B cell (primary cell): ENCODE data around the gene ARHGEF6. TPM values are rescaled to one million over a fixed set of nuclear protein-coding genes. Genes with fewer than 3 reads are reported as not detected.

Experiments
- ATAC-seq: fragments of 200-7000 bp; cut with Tn5 transposase; one replicate; pipeline ENCODE4 v1.10.0; 2021; ENCODE audit warnings: low read depth, mild to moderate bottlenecking, moderate number of reproducible peaks, moderate library complexity
- CTCF ChIA-PET: fragments of 350-600 bp; sonication (Branson Sonifier 250); formaldehyde crosslinking; loops from one replicate; lab custom pipeline; 2021; ENCODE audit warnings: antibody characterized with exemption, inconsistent platforms; lab: Charles Lee
- POLR2A ChIA-PET: fragments of 350-600 bp; sonication (Branson Sonifier 250); formaldehyde crosslinking; loops from one replicate; lab custom pipeline; 2021; ENCODE audit warnings: antibody characterized with exemption; lab: Charles Lee
- DNase-seq: peaks from one replicate; pipeline ENCODE4 v3.0.0; 2013
- H2AFZ ChIP-seq: 2 replicates; pipeline ENCODE4 v1.6.1; 2012; ENCODE audit warnings: mild to moderate bottlenecking, low read depth, low read length; ENCODE audit not compliant: insufficient read depth, poor library complexity, severe bottlenecking
- H3K27ac ChIP-seq, 2 donors: 1 replicate in 1 of 2; 2 replicates in 1 of 2; pipeline ENCODE4 v1.5.1; 2012 to 2013; ENCODE audit warnings: low read length in 2 of 2, mild to moderate bottlenecking in 2 of 2, moderate library complexity in 1 of 2
- H3K27me3 ChIP-seq, 4 experiments: fragments of 200-600 bp in 1 of 4; sonication (generic) in 1 of 4; replicated peaks in 1 of 4; 1 replicate in 2 of 4; 2 replicates in 2 of 4; pipeline versions ENCODE4 v1.6.1 to v1.7.0; 2013 to 2016; ENCODE audit warnings: low read length in 3 of 4, mild to moderate bottlenecking in 2 of 4, mixed read lengths in 1 of 4, moderate library complexity in 1 of 4; ENCODE audit not compliant: insufficient read depth in 4 of 4, control insufficient read depth in 3 of 4; ENCODE audit errors: control extremely low read depth in 1 of 4
- H3K36me3 ChIP-seq, 2 experiments: replicated peaks in 1 of 2; 1 replicate in 1 of 2; 2 replicates in 1 of 2; pipeline versions ENCODE4 v1.6.1 to v1.7.1; 2013; ENCODE audit warnings: low read length in 1 of 2; ENCODE audit not compliant: insufficient read depth in 2 of 2, control insufficient read depth in 1 of 2; ENCODE audit errors: control extremely low read depth in 1 of 2, extremely low read depth in 1 of 2
- H3K4me1 ChIP-seq, 2 donors: fragments of 200-600 bp in 1 of 2; sonication (generic) in 1 of 2; 1 replicate in 1 of 2; 2 replicates in 1 of 2; pipeline versions ENCODE4 v1.5.1 to v1.6.1; 2013 to 2017; ENCODE audit warnings: low read length in 2 of 2; ENCODE audit not compliant: control insufficient read depth in 2 of 2, insufficient read depth in 2 of 2
- H3K4me2 ChIP-seq: replicated peaks from 2 replicates; pipeline ENCODE3; 2012; ENCODE audit warnings: mild to moderate bottlenecking, low read depth, low read length; ENCODE audit not compliant: poor library complexity, severe bottlenecking
- H3K4me3 ChIP-seq, 5 experiments: fragments of 200-600 bp in 1 of 5; sonication (generic) in 1 of 5; 1 replicate in 3 of 5; 2 replicates in 2 of 5; pipeline versions ENCODE4 v1.5.1 to v1.7.0; 2011 to 2016; ENCODE audit warnings: low read length in 4 of 5, mild to moderate bottlenecking in 4 of 5, low read depth in 2 of 5, control low read depth in 1 of 5, moderate library complexity in 1 of 5; ENCODE audit not compliant: insufficient read depth in 1 of 5; ENCODE audit errors: control extremely low read depth in 1 of 5, extremely low read depth in 1 of 5
- H3K79me2 ChIP-seq: fragments of 200-600 bp; sonication (generic); one replicate; pipeline ENCODE4 v1.6.0; 2016; ENCODE audit warnings: low read length; ENCODE audit not compliant: control insufficient read depth, insufficient read depth
- H3K9ac ChIP-seq: fragments of 200-600 bp; sonication (generic); 2 replicates; pipeline ENCODE4 v1.6.1; 2017; ENCODE audit warnings: mild to moderate bottlenecking, low read length, moderate library complexity
- H3K9me3 ChIP-seq, 3 donors: one replicate each; pipeline versions ENCODE4 v1.6.1 to v1.7.1; 2013; ENCODE audit warnings: low read length in 2 of 3; ENCODE audit not compliant: control insufficient read depth in 2 of 3, insufficient read depth in 1 of 3; ENCODE audit errors: control extremely low read depth in 1 of 3
- H4K20me1 ChIP-seq: 2 replicates; pipeline ENCODE4 v1.6.0; 2012; ENCODE audit warnings: mild to moderate bottlenecking, low read length; ENCODE audit not compliant: insufficient read depth, control insufficient read depth, poor library complexity, severe bottlenecking
- H3K27ac Mint-ChIP-seq: one replicate; pipeline ENCODE4 v1.8.0; 2021; ENCODE audit warnings: mixed read lengths
- H3K27me3 Mint-ChIP-seq: one replicate; pipeline ENCODE4 v1.8.0; 2021; ENCODE audit warnings: mixed read lengths
- H3K4me1 Mint-ChIP-seq: one replicate; pipeline ENCODE4 v1.8.0; 2021; ENCODE audit warnings: mixed read lengths
- H3K4me3 Mint-ChIP-seq: one replicate; pipeline ENCODE4 v1.8.0; 2021; ENCODE audit warnings: mixed read lengths
- H3K9me3 Mint-ChIP-seq: one replicate; pipeline ENCODE4 v1.8.0; 2022; ENCODE audit warnings: mixed read lengths; ENCODE audit not compliant: insufficient read depth
- CTCF ChIP-seq: fragments of 200-600 bp; IDR thresholded peaks from one replicate; pipeline ENCODE4 v1.8.0; 2022; ENCODE audit warnings: antibody characterized with exemption, mild to moderate bottlenecking
- EZH2 ChIP-seq: IDR thresholded peaks from 2 replicates; pipeline ENCODE4 v1.6.1; 2012; ENCODE audit warnings: borderline replicate concordance, low read depth, mild to moderate bottlenecking, moderate library complexity, low read length; ENCODE audit not compliant: insufficient read depth, poor library complexity, severe bottlenecking
- WGBS: methylation state at CpG from one replicate; pipeline ENCODE4 v1.1.5; 2013; ENCODE audit warnings: missing lambda C conversion rate; ENCODE audit not compliant: insufficient coverage; 5-methylcytosine and 5-hydroxymethylcytosine counted together
- intact Hi-C: fragments of 100-400 bp; cut with micrococcal nuclease; formaldehyde crosslinking; loops from one replicate; pipeline ENCODE4 v1.10.0; 2022
- polyA plus RNA-seq: library from polyadenylated mRNA; depleted of rRNA; stranded (reverse); fragments of >200 nt; gene quantifications from 2 replicates; pipeline ENCODE4 v1.2.3, GENCODE V29; 2012
- total RNA-seq, 2 donors: library from RNA; stranded (reverse); fragments of 120-200 nt in 1 of 2; gene quantifications; 1 replicate in 1 of 2; 2 replicates in 1 of 2; pipeline versions ENCODE4 v1.2.3 to v1.2.4, GENCODE V29; 2013 to 2022

ARHGEF6 gene
- total and polyA plus RNA-seq, 2 donors (not counting 1 experiment from before 2014, with no cell fraction given) = 29.6 to 43.4 TPM

- H3K27me3 ChIP-seq = no peaks in the 10 kb centered on the region
- POLR2A ChIA-PET = no interaction called here
- H3K9me3 ChIP-seq = no peaks in the 10 kb centered on the region
- no peak overlapping the region for H3K27ac ChIP-seq
- H3K79me2 ChIP-seq = no peaks in the 10 kb centered on the region
- no peak overlapping the region for H3K4me3 ChIP-seq
- H3K4me1 ChIP-seq = peaks cover 0 to 35% of the 10 kb centered on the region in 2 donors
- H3K4me2 ChIP-seq = no peak overlapping the region
- no peak overlapping the region for H3K9ac ChIP-seq
- no peaks in the 10 kb centered on the region for H3K9me3 Mint-ChIP-seq
- intact Hi-C loops = no loop called here
- CTCF ChIA-PET = no interaction called here
- H3K4me3 Mint-ChIP-seq = no peak overlapping the region
- peaks cover 29% of the 10 kb centered on the region for H3K4me1 Mint-ChIP-seq
- H3K27me3 Mint-ChIP-seq = no peaks in the 10 kb centered on the region
- H2AFZ ChIP-seq = no peak overlapping the region
- H4K20me1 ChIP-seq = no peaks in the 10 kb centered on the region
- TF ChIP-seq CTCF (no peak), EZH2 (no peak)
- DNase-seq (no peak), ATAC-seq (no peak)
- no CpG with 5 or more reads among the region's 2 CpGs for WGBS
- H3K36me3 ChIP-seq = peaks cover 3 to 7% of the 10 kb centered on the region in 2 experiments
- no peak overlapping the region for H3K27ac Mint-ChIP-seq
These were observed 118.6 kb downstream of the ARHGEF6 start for GRCh38 chrX:136662104-136662503.

- Mint-ChIP-seq H3K4me3 (no peak overlapping the region), H3K27me3 (no peaks in the 10 kb centered on the region), H3K27ac (peak overlapping the region; percentile 53), H3K9me3 (no peaks in the 10 kb centered on the region), H3K4me1 (peaks cover 27% of the 10 kb centered on the region)
- no peaks in the 10 kb centered on the region for H3K9me3 ChIP-seq
- H2AFZ ChIP-seq = no peak overlapping the region
- TF ChIP-seq CTCF = no peak
- no peak for TF ChIP-seq EZH2
- peaks cover 0 to 5% of the 10 kb centered on the region in 2 experiments for H3K36me3 ChIP-seq
- no peaks in the 10 kb centered on the region for H4K20me1 ChIP-seq
- ChIA-PET CTCF (interaction anchor here (1.8 kb wide), 1 partner anchor 34 kb away, joined by 4 read pairs; no protein-coding TSS in a partner anchor), POLR2A (no interaction called here)
- H3K9ac ChIP-seq = no peak overlapping the region
- no peak overlapping the region for H3K4me2 ChIP-seq
- no peaks in the 10 kb centered on the region for H3K79me2 ChIP-seq
- DNase-seq (no peak), ATAC-seq (no peak)
- H3K27ac ChIP-seq = no peak overlapping the region
- WGBS = 100% methylated on average over 1 of the region's 1 CpG
- H3K27me3 ChIP-seq = no peaks in the 10 kb centered on the region
- H3K4me1 ChIP-seq = peaks cover 0 to 32% of the 10 kb centered on the region in 2 donors
- H3K4me3 ChIP-seq = no peak overlapping the region
- intact Hi-C loops = no loop called here
These were observed 119.8 kb downstream of the ARHGEF6 start for GRCh38 chrX:136660896-136661295.
